ENCODE results near the gene ERC2.
"Not testable (repeated sequence)": the region's sequence is repeated elsewhere in the genome, so short reads cannot be mapped to it uniquely, and the experiment has no call there.

ERC2 gene

DNA sequence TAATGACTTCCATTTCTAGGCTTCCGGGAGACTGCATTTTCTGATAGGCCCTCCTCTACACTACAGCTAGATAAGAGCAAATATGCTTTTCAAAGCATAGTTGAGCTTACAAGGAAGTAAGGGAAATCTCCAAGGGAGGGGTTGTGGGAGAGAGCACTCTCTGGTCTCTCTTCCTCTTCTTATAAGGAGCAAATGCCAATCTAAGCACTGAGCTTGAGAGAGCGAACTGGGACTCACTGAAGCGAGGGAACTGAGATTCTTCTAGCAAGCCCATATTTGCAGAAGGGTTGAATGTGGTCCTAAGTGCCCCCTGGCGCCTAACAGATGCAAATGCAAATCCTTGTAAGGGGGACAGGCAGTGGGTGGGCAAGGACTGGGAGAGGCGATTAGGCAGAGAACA lies 164.8 kb downstream of the ERC2 start:
- peak; percentile 52 for DNase-seq

DNA sequence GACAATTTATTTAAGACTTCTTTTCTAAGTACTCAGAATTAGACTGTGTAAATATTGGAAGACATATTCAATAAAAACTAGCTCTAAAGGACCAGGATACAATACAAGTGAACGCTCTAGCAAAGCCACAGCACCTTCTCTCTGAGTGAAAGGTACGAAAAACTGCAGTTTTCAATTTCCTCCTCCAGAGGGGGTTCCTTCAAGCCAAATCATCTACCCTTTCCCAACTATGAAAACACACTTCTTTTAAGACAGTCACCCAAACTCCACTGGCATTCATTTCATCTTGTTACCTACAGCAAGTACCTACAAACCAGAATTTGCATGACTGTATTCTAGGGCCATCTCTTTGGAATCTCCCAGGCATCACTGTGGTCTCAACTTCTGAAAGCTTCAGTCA lies 165.8 kb downstream of the ERC2 start:
- no peak for DNase-seq

DNA sequence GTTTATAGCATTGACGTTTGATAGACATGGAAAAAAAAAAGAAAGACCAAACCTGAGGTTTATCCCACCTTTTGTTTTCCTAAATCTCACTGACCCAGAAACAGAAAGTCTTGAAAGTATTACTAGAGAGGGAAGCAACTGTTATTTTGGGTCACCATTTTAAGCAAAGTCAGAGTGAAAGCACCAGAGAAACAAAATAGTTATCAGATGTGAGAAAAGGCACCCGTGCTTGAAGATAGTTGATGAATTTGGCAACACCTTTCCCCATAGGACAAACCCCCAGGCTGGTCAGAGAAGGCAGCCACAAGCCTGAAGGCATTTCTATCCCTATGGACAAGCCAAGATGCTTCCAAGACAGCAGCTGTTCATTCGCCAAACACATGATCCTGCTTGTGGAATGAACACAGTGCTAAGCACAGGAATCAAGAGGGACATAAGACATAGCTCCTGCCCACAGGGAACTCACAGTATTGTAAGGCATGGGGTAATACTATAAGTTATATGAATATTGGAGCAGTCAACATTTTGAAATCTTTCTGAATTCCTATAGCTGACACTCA lies 170.9 kb downstream of the ERC2 start:
- DNase-seq: no peak

DNA sequence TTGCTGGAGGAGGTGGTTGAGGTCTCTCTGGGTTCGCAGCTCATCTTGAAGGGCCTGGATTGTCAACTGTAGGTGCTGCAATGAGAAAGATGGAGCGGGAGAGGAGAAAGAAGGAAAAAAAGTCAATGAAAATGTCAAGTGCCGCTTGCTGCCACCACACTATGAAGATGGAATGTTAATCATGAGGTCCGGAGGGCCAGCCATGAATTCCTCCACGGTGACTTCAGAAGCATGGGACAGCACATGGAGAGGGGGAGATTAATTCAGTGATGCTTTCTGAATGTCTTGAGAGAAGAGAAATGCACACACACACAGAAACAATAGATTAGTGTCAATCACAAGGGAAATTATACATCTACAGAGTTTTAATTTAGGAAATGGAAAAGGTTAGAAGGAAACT lies 171.9 kb downstream of the ERC2 start:
- no peak for DNase-seq

DNA sequence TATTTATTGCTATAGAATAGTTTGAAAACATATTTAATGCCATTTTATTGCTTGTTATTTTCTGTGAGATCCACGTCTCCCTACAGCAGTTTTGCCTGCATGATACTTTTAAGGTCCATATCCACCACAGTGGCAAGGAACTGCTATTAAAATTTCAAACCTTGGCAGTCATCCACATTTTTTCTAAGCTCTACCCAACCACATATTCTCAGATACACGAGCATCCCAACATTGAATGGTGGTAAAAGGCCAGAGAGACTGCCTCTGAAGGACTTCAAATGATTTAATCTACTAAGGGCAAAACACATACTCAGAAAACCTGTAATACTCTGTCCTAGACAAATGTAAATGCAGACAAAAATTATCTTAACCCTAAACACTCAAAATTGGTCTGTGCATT lies 173.1 kb downstream of the ERC2 start:
- DNase-seq: no peak

DNA sequence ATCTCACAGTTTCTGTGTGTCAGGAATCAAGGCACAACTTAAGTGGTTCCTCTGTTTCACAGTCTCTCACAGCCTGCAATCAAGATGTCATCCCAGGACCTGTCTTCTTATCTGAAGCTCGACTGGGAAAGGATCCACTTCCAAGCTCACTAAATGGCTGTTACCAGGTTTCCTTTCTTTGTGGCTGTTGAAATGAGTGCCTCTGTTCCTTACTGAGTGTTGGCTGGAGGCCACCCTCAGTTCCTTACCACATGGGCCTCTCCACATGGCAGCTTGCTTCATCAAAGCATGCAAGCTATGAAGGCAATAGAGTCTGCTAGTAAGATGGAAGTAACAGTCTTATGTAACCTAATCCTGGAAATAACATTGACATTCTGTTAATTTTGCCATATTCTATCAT lies 174.0 kb downstream of the ERC2 start:
- DNase-seq: no peak

DNA sequence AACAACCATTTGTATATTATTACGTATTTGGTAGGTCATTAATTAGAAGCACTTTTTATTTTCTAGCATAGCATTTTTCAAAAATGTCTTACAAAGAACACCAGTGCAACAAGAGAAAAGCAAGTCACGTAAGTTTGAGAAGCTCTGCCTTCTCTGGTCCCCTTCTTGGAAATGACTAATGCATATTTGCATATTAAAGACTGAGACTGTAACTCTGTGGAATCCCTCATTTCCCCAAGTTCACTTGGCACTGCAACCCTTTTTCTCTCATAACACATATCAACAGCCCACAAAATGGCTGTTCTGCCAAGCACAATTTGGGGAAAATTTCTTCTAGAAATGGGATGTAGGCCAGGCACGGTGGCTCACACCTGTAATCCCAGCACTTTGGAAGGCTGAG lies 176.3 kb downstream of the ERC2 start:
- peak; percentile 58 for DNase-seq

DNA sequence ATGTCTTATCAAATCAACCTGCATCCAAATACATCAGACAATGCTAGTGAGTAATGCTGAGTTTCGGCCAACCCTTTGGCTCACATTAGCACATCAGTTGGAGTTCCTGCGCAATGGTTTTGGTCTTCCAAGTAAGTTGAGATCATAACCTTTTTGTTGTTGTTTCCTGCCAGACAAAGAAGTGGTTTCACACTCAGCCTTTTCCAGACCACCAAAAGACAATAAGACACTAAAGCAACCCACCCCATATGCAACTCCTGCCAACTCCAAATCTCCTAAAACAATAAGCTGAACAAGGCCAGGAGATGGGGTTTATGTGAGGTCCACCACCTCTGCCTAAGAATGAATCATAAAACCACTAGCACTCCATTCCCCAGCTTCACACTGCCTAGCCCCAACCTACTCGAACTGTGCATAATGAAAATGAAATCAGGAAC lies 177.0 kb downstream of the ERC2 start:
- DNase-seq: peak; percentile 87

DNA sequence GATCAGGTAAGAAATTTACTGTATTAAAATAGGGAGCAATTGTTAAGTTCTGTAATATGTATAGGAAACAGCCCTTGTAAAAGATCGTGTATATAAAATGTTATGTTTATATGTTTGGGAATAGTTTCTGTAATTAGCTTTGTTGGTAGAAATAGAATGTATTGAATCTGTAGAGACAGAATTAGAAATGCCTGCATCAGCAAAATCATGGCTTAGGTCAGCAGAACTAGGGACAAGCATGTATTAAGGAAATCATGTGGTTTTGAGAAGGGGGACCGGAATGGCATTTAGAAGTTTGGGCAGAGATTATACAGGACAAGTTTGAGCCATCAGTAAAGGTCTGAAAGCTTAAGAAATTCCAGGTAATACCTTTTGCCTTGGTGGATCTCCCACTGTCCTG lies 177.9 kb downstream of the ERC2 start:
- no peak for DNase-seq

DNA sequence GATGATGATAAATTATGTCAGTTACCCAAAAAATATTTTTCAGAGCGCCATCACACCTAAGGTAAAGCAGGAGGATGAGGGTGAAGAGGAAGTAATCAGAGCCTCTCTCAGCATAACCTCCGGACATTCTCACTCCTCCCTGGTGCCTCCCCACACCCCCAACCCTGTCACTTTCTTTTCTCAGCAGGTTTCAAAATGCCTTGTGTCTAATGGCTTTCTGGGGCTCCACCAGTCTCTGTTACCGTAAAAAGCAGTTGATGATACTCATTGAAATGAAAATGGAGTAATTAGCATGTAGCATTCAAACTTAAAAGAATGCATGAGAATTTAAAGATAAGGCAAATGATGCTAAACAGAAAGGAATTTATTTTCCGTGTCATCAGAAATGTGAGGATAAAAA lies 180.0 kb downstream of the ERC2 start:
- no peak for DNase-seq

DNA sequence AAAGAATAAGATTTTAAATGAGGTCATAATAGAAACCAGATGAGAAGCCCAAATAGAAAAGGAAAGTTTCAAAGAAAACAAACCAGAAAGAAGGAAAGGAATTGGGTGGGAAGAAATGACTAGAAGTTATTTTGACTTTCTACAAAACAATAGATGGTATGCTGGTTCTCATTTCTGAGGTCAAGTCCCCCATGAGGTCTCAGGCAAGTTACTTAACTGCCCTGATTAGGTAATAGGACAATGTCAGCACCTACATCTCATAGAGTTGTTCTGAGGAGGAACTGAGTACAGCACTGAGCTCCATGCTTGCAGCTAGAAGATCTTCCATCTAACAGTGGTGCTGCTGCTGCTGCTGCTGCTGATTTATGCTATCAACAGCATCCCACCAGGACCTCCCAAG lies 185.9 kb downstream of the ERC2 start:
- DNase-seq: no peak

DNA sequence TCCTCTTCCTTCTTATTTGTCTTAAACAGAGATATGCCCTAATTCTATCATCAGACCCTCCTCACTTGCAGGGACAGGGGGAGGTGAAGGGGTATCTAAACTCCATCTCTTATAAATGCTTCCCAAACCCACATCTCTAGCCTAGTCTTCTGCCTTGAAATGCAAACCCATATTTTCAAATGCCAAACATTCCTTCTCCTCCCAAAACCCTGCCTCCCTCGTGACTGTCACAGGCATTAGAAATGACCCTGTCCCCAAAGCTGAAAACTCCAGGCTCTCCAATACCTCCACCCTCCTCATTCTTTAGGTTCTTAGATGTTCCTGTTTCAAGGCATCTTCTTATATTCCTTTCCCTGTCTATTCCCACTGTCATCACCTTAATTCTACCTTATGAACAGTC lies 191.0 kb downstream of the ERC2 start:
- no peak for DNase-seq

DNA sequence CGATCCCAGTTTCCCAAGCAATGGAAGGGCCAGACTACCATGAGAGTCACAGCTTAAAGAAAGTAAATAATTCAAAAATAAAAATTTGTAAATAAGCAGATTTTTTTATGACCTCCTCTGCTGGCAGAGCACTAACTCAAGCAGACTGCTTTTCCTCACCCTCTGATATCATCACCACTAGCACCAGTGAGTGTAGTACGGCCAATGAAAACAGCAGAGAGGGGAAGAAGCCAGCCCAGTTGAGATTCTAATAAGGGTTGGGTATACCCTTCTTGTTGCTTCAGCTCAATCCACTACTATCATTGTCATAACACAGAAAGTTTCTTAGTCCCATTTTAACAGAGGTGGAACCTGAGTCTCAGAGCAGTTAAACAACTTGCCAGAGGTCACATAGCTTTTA lies 193.1 kb downstream of the ERC2 start:
- DNase-seq: no peak

DNA sequence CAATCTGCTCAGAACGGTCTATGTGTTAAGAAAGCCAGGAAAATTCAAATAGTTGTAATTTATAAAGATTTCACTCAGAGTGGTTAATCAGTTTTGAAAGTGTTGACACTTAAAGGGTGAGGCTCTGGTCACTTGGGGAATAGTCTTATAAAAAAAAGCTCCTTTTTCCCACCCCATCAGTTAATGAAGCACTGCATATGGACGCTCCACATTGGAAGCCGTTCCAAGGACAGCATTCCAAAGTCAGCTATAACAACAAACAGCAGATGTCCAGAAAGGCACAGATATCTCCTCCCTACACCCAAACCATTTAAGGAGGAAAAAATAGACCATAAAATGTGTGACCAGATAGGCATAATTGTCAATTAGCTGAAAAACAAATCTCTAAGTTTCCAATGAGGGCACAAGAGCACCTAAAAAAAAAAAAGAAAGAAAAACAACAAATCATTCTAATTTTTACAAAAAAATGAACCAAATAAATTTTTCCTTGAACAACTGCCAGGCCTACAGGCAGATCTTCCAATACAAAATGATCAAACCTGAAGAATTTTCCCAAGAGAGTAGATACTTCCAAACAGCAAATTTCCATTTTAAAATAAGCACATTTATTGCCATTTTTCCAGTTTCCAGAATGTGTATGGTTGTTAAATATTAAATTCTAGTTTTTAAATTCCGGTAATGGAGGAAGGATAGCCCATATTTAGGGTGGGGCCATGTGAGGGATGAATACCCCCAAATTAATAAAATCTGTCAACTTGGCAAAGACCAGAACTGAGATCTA lies 198.3 kb downstream of the ERC2 start:
- peak; percentile 11 for DNase-seq

DNA sequence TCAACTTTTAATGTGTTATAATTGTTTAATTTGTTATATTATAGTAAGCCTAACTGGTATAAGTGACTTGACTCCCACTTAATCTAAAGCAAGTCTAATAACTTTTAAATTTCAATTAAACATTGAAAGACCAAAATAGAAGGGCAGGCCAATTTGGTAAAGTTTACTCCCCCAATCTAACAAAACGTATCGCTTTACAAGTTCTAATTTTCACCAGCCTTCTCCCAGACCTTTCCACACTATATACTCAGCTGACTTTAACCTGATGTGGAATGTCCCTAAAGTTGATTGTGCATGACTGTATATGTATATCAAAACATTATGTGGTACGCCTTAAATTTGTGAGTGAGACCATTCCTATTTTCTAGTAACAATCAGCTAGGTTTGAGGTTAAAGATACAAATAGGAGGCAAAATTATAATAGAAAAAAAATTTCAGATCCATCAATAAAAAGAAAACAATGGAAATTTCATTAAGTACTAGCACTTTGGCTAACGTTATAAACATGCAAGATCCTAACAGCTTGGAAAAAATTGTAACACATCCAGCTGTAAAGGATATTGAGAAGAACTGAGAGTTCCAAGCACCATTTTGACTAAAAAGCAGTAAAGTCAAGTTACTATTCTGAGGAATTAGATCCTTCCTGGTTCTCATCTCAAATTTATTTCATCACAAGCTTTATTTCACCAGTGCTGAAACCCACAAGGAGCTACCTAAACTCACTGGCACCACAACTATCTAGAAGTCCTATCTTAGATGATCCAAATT lies 199.5 kb downstream of the ERC2 start:
- no peak for DNase-seq

DNA sequence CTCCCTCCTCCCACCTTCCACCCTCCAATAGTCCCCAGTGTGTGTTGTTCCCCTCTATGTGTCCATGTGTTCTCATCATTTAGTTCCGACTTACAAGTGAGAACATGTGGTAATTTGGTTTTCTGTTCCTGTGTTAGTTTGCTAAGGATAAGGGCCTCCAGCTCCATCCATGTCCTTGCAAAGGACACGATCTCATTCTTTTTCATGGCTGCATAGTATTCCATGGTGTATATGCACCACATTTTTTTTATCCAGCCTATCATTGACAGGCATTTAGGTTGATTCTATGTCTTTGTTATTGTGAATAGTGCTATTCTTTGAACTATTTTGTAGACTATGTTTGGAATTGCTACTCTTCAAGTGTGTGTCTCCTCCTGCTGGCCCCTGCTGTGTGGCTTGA lies 206.4 kb downstream of the ERC2 start:
- not testable (repeated sequence) for DNase-seq

DNA sequence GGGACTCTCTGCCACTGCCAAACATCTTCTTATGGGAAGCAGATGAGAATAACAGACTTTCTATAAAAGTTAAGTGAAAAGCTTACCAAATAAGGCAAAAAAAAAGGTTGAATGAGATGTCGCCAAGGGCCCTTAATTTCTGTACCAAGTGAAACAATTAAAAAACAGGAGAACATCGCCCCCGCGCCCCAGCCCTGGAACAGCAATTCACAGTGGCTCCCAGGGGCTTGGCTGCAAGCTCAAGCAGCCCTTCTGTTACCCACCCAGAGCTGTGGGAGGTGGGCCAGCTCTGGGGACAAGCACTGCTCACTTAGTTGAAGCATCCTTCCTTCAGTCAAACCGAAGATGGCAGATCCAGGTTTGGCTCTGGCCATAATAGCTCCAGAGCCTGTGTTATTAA lies 208.0 kb downstream of the ERC2 start:
- no peak for DNase-seq

DNA sequence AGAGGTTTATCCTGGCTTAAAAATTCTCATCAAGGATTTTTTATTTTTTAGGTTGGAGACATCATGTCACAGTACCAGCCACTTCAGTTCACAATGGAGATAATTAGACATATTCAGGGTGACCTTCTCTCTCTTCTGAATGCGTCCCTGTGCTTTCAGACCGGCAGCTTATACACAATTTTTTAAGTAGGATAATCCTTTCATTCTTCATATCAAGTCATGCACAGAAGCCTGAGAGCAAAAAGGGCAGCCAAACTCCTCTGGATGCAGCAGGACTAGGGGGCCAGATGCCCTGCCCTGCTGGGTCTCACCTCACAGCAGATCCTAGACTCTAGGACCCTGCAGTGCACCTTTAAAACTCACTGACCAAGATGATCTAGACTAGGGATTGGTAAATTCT lies 210.4 kb downstream of the ERC2 start:
- DNase-seq: no peak

DNA sequence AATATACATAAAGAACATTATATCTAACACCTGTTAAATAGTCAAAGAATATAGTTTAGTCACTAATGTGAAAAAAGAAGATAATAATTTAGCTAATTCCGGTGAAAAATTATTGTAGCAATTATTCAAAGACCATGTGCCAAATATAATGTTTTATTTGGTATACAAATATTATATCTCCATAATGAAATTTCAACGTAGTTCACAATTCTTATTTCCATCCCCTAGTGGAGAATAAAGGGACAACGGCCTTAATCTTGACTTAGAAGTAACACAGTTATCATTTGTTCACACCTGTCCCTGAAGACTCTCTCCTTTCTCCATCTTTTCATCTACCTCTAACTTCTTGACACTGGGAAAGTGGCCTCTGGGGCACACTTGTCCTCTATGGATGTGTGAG lies 213.4 kb downstream of the ERC2 start:
- no peak for DNase-seq

DNA sequence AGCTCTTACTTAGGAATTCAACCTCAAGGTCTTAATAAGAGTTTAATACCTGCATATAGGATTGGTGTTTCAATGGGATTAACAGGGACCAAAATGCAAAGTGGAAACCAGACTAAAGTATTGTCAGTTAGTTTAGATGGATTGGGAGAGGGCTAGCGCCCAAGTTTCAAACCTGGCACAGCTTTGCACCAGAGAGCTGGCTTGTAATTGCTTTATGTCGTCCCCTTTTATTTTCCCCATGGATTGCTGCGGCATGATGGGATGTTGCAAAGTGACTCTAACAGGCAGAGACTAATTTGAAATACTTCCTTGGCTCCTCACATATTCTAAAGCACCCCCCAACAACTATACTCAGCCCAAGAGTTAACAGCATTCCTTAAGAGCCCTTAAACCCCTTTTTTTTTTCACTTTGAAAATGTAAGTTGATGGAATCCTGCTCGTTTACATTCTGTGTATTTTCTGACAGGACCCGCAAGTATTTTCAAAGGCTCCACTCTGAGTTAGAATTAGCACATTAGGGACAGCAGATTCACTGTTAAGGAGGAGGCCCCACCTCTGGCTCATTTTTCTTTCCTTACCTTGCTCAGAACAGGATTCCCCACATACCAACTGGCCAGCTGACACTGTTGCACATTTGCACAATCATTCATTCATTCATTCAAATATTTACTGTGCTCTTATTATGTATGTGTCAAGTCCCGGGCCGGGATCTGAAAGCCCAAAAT lies 214.2 kb downstream of the ERC2 start:
- no peak for DNase-seq

DNA sequence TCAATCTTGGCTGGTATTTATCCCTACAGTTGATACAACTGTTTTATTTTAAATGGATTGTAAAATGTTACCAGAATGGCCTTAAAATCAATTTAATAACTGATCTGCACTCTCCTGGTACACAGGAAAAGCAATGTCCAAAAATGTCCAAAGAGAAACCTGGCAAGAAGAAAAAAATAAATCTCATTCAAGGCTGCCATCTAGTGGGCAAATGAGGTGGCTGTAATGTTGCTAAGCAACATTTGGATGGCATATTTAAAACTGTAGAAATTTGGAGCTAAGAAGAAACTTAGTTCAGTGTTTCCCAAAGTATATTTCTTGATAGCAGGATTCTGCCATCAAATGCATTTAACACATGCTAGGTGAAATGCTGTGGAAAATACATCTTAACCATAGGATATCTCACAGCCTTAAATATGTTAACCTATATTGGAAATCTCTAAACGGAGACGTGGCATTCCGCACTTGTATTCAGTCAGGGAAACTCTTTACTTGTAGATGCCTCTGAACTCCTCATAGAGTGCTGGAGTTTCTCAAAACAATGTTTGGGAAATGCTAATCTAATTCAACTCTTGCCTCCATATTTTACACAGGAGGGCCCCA lies 216.8 kb downstream of the ERC2 start:
- DNase-seq: peak; percentile 64

DNA sequence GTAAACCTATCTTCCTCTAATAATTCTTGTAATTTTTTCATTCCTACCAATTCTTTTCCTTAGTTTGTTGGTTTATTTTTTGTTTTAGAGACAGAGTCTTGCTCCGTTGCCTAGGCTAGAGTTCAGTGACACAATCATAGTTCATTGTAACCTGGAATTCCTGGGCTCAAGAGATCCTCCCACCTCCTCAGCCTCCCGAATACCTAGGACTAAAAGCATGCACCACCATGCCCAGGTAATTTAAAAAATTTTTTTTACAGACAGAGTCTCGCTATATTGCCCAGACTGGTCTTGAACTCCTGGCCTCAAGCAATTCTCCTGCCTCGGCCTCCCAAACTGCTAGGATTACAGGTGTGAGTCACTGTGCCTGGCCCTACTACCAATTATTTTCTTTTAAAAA lies 220.2 kb downstream of the ERC2 start:
- DNase-seq: no peak

DNA sequence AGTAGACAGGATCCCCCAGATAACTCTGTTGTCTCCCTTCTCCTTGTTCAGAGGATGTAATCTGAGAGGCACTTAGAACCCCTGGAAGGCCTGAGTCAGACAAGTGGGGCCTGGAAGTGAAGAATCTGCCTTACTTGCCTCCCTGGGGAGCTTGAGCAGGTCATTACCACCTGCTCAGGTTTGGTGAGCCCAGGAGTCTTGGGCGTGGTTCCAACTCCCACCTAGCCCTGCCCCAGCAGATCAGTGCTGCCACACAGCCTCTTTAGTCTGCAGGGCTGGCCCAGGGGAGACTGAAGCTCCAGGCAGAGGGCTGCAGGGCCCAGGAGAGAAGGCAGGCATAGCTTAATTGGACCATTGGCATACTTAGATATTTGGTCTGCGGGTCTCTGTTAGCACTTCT lies 230.0 kb downstream of the ERC2 start:
- no peak for DNase-seq

Measured in fibroblast of upper back skin (primary cell).